ENCODE measurements around the gene RRP1B. TPM values are rescaled to one million over a fixed set of nuclear protein-coding genes. Genes with fewer than 3 reads are reported as not detected.

Gene RRP1B
- total and polyA plus RNA-seq, 2 donors (not counting 1 experiment from before 2014, with no cell fraction given): 11.7 to 20.3 TPM

GRCh38 chr21:43743947-43744346 is 84.6 kb downstream of the RRP1B start:
- no peak for TF ChIP-seq EZH2 (IDR thresholded peaks at IDR 0.05; ENCODE audit: low read length, missing control alignments)
- no peak for TF ChIP-seq CTCF (conservative IDR thresholded peaks at IDR 0.05 in 1 of 2, IDR thresholded peaks at IDR 0.05 in 1 of 2; ENCODE audit: low read depth in 1 of 2, low read length in 2 of 2)
- no peak overlapping the region for H2AFZ ChIP-seq (ENCODE audit: low read length)
- H3K36me3 ChIP-seq (ENCODE audit: control insufficient read depth, insufficient read depth, low read length): peaks cover 16% of the 10 kb centered on the region
- no peaks in the 10 kb centered on the region for H3K79me2 ChIP-seq (ENCODE audit: control insufficient read depth, insufficient read depth, low read length)
- H3K4me1 ChIP-seq (ENCODE audit: control insufficient read depth, extremely low read depth, insufficient read depth, low read length): no peaks in the 10 kb centered on the region
- H3K27me3 ChIP-seq (ENCODE audit: control insufficient read depth, insufficient read depth, low read length): no peaks in the 10 kb centered on the region
- no peak overlapping the region for H3K4me3 ChIP-seq (replicated peaks in 1 of 4; ENCODE audit: control extremely low read depth in 1 of 4, insufficient read depth in 1 of 4, low read depth in 3 of 4, low read length in 4 of 4)
- H3K9me3 ChIP-seq (ENCODE audit: control insufficient read depth, insufficient read depth, low read depth, low read length): no peaks in the 10 kb centered on the region
- H4K20me1 ChIP-seq (ENCODE audit: control insufficient read depth, extremely low read depth, insufficient read depth, low read length): no peaks in the 10 kb centered on the region
- H3K4me2 ChIP-seq (ENCODE audit: extremely low read depth, insufficient read depth, low read length): no peak overlapping the region
- no peak overlapping the region for H3K27ac ChIP-seq (ENCODE audit: insufficient read depth, low read length)
- no peak for DNase-seq (ENCODE audit: low read depth in 2 of 2)
- no peak overlapping the region for H3K9ac ChIP-seq (ENCODE audit: insufficient read depth, low read length)

GRCh38 chr21:43744725-43745124 is 85.4 kb downstream of the RRP1B start:
- H2AFZ ChIP-seq (ENCODE audit: low read length): no peak overlapping the region
- no peaks in the 10 kb centered on the region for H3K9me3 ChIP-seq (ENCODE audit: control insufficient read depth, insufficient read depth, low read depth, low read length)
- no peaks in the 10 kb centered on the region for H4K20me1 ChIP-seq (ENCODE audit: control insufficient read depth, extremely low read depth, insufficient read depth, low read length)
- no peak for TF ChIP-seq EZH2 (IDR thresholded peaks at IDR 0.05; ENCODE audit: low read length, missing control alignments)
- no peak for TF ChIP-seq CTCF (conservative IDR thresholded peaks at IDR 0.05 in 1 of 2, IDR thresholded peaks at IDR 0.05 in 1 of 2; ENCODE audit: low read depth in 1 of 2, low read length in 2 of 2)
- H3K4me3 ChIP-seq (replicated peaks in 1 of 4; ENCODE audit: control extremely low read depth in 1 of 4, insufficient read depth in 1 of 4, low read depth in 3 of 4, low read length in 4 of 4): no peak overlapping the region
- H3K27me3 ChIP-seq (ENCODE audit: control insufficient read depth, insufficient read depth, low read length): no peaks in the 10 kb centered on the region
- no peaks in the 10 kb centered on the region for H3K79me2 ChIP-seq (ENCODE audit: control insufficient read depth, insufficient read depth, low read length)
- no peak overlapping the region for H3K27ac ChIP-seq (ENCODE audit: insufficient read depth, low read length)
- no peak overlapping the region for H3K4me2 ChIP-seq (ENCODE audit: extremely low read depth, insufficient read depth, low read length)
- no peak for DNase-seq (ENCODE audit: low read depth in 2 of 2)
- no peaks in the 10 kb centered on the region for H3K4me1 ChIP-seq (ENCODE audit: control insufficient read depth, extremely low read depth, insufficient read depth, low read length)
- no peak overlapping the region for H3K9ac ChIP-seq (ENCODE audit: insufficient read depth, low read length)
- peaks cover 16% of the 10 kb centered on the region for H3K36me3 ChIP-seq (ENCODE audit: control insufficient read depth, insufficient read depth, low read length)

Other genes starting within 250 kb of the RRP1B start
- gene SIK1, start 232.4 kb upstream of the RRP1B start, total RNA-seq: 0.17 and 0.26 TPM in 2 replicates
- 0.53 and 0.58 TPM in 2 replicates for gene SIK1, start 232.4 kb upstream of the RRP1B start, polyA plus RNA-seq
- 1.2 and 1.8 TPM in 2 replicates for gene HSF2BP, start 72 bp upstream of the RRP1B start, total RNA-seq
- gene HSF2BP, start 72 bp upstream of the RRP1B start, polyA plus RNA-seq: 0.60 and 0.70 TPM in 2 replicates
- gene PDXK, start 59.6 kb downstream of the RRP1B start, total RNA-seq: 46.2 and 47.4 TPM in 2 replicates
- 146 and 162 TPM in 2 replicates for gene PDXK, start 59.6 kb downstream of the RRP1B start, polyA plus RNA-seq
- gene CSTB, start 116.7 kb downstream of the RRP1B start, total RNA-seq: 9.8 and 24.8 TPM in 2 replicates
- gene CSTB, start 116.7 kb downstream of the RRP1B start, polyA plus RNA-seq: 72.5 and 120 TPM in 2 replicates
- 12.7 and 14.4 TPM in 2 replicates for gene RRP1, start 130.0 kb downstream of the RRP1B start, total RNA-seq
- gene RRP1, start 130.0 kb downstream of the RRP1B start, polyA plus RNA-seq: 8.6 and 14.0 TPM in 2 replicates
- 28.8 and 44.9 TPM in 2 replicates for gene AGPAT3, start 205.7 kb downstream of the RRP1B start, total RNA-seq
- gene AGPAT3, start 205.7 kb downstream of the RRP1B start, polyA plus RNA-seq: 29.4 and 39.0 TPM in 2 replicates